ENCODE data around the gene LRP8. TPM values are rescaled to one million over a fixed set of nuclear protein-coding genes. Genes with fewer than 3 reads are reported as not detected.

Gene LRP8
- total RNA-seq, 1 experiment from 2014 or later: 54.4 TPM

- Histone ChIP-seq H3K4me3 (ENCODE audit: low read length) (no peak overlapping the region), H3K79me2 (ENCODE audit: low read length) (no peaks in the 10 kb centered on the region), H3K27ac (ENCODE audit: low read length) (no peak overlapping the region), H3K27me3 (ENCODE audit: low read length) (no peaks in the 10 kb centered on the region), H2AFZ (ENCODE audit: low read length) (no peak overlapping the region), H3K9ac (ENCODE audit: low read length) (no peak overlapping the region), H3K4me2 (ENCODE audit: low read length) (no peak overlapping the region), H3K9me3 (ENCODE audit: low read length) (no peaks in the 10 kb centered on the region), H3F3A (ENCODE audit: low read length, unreplicated experiment) (no peaks in the 10 kb centered on the region), H3K36me3 (ENCODE audit: low read depth, low read length) (peaks cover 45% of the 10 kb centered on the region), H3K4me1 (ENCODE audit: insufficient read depth, low read length) (no peaks in the 10 kb centered on the region), H3K9me2 (replicated peaks; ENCODE audit: low read length) (no peaks in the 10 kb centered on the region), H4K20me1 (ENCODE audit: low read length) (no peaks in the 10 kb centered on the region)
- intact Hi-C loops (cut with micrococcal nuclease): no loop called here
- DNase-seq (no peak), ATAC-seq (no peak)
- CTCF ChIA-PET: no interaction called here
- BruUV-seq (replicated peaks): no TSS peak
- POLR2A ChIA-PET (ENCODE audit: unreplicated experiment): no interaction called here
- TF ChIP-seq EZH2 (IDR thresholded peaks at IDR 0.05; ENCODE audit: low read length, unreplicated experiment): no peak
- no peak for TF ChIP-seq CTCF (conservative IDR thresholded peaks at IDR 0.05; ENCODE audit: low read depth, low read length)
- no peak for TF ChIP-seq EZH2phosphoT487 (IDR thresholded peaks at IDR 0.05; ENCODE audit: borderline replicate concordance, low read length)
Observed at GRCh38 chr1:53210954-53211353, 116.9 kb downstream of the LRP8 start.

- POLR2A ChIA-PET (ENCODE audit: unreplicated experiment): no interaction called here
- Histone ChIP-seq H3K79me2 (ENCODE audit: low read length) (no peaks in the 10 kb centered on the region), H4K20me1 (ENCODE audit: low read length) (no peaks in the 10 kb centered on the region), H3K4me3 (ENCODE audit: low read length) (no peak overlapping the region), H3K4me2 (ENCODE audit: low read length) (no peak overlapping the region), H2AFZ (ENCODE audit: low read length) (no peak overlapping the region), H3K36me3 (ENCODE audit: low read depth, low read length) (peaks cover 50% of the 10 kb centered on the region), H3F3A (ENCODE audit: low read length, unreplicated experiment) (no peaks in the 10 kb centered on the region), H3K27me3 (ENCODE audit: low read length) (no peaks in the 10 kb centered on the region), H3K9ac (ENCODE audit: low read length) (no peak overlapping the region), H3K9me3 (ENCODE audit: low read length) (no peaks in the 10 kb centered on the region), H3K4me1 (ENCODE audit: insufficient read depth, low read length) (no peaks in the 10 kb centered on the region), H3K27ac (ENCODE audit: low read length) (no peak overlapping the region), H3K9me2 (replicated peaks; ENCODE audit: low read length) (no peaks in the 10 kb centered on the region)
- ATAC-seq: no peak
- intact Hi-C loops (cut with micrococcal nuclease): no loop called here
- TSS peak; percentile 31 for BruUV-seq (replicated peaks)
- CTCF ChIA-PET: no interaction called here
- TF ChIP-seq EZH2phosphoT487 (IDR thresholded peaks at IDR 0.05; ENCODE audit: borderline replicate concordance, low read length) (no peak), EZH2 (IDR thresholded peaks at IDR 0.05; ENCODE audit: low read length, unreplicated experiment) (no peak), CTCF (conservative IDR thresholded peaks at IDR 0.05; ENCODE audit: low read depth, low read length) (no peak)
- no peak for DNase-seq
Observed at GRCh38 chr1:53210352-53210751, 117.5 kb downstream of the LRP8 start.

- H3K9me2 ChIP-seq (replicated peaks; ENCODE audit: low read length): no peaks in the 10 kb centered on the region
Observed at GRCh38 chr1:53207726-53208125, 120.1 kb downstream of the LRP8 start.

More at GRCh38 chr1:53207726-53208125, 120.1 kb downstream of the LRP8 start:
- TF ChIP-seq EZH2phosphoT487 (IDR thresholded peaks at IDR 0.05; ENCODE audit: borderline replicate concordance, low read length) (no peak), EZH2 (IDR thresholded peaks at IDR 0.05; ENCODE audit: low read length, unreplicated experiment) (no peak), CTCF (conservative IDR thresholded peaks at IDR 0.05; ENCODE audit: low read depth, low read length) (no peak)
- ATAC-seq (no peak), DNase-seq (no peak)
- CTCF ChIA-PET: no interaction called here
- H3K27me3 ChIP-seq (ENCODE audit: low read length): no peaks in the 10 kb centered on the region
- H3K79me2 ChIP-seq (ENCODE audit: low read length): no peaks in the 10 kb centered on the region
- no peaks in the 10 kb centered on the region for H3K9me3 ChIP-seq (ENCODE audit: low read length)
- no peak overlapping the region for H3K9ac ChIP-seq (ENCODE audit: low read length)
- POLR2A ChIA-PET (ENCODE audit: unreplicated experiment): no interaction called here
- H3F3A ChIP-seq (ENCODE audit: low read length, unreplicated experiment): no peaks in the 10 kb centered on the region
- no peaks in the 10 kb centered on the region for H4K20me1 ChIP-seq (ENCODE audit: low read length)
- no peak overlapping the region for H3K27ac ChIP-seq (ENCODE audit: low read length)
- BruUV-seq (replicated peaks): no TSS peak
- H3K4me3 ChIP-seq (ENCODE audit: low read length): no peak overlapping the region
- intact Hi-C loops (cut with micrococcal nuclease): no loop called here
- H3K4me1 ChIP-seq (ENCODE audit: insufficient read depth, low read length): no peaks in the 10 kb centered on the region
- no peak overlapping the region for H2AFZ ChIP-seq (ENCODE audit: low read length)
- H3K4me2 ChIP-seq (ENCODE audit: low read length): no peak overlapping the region
- peaks cover 58% of the 10 kb centered on the region for H3K36me3 ChIP-seq (ENCODE audit: low read depth, low read length)

Data from PC-3 (cell line).